H1 (cell line): ENCODE results near the gene TMEM108. TPM values are rescaled to one million over a fixed set of nuclear protein-coding genes. Genes with fewer than 3 reads are reported as not detected.

Experiments
- CTCF ChIA-PET: fragments of 300-600 bp; sonication (Branson Sonifier 250); formaldehyde crosslinking; loops from one replicate; lab custom pipeline; 2021; ENCODE audit not compliant: partially characterized antibody; lab: Charles Lee
- POLR2A ChIA-PET: fragments of 300-600 bp; sonication (Branson Sonifier 250); formaldehyde crosslinking; loops from one replicate; lab custom pipeline; 2021; ENCODE audit warnings: inconsistent platforms; ENCODE audit not compliant: partially characterized antibody; lab: Charles Lee
- DNase-seq, 2 experiments: peaks; one replicate each; pipeline versions ENCODE4 v3.0.0 to v3.0.0-alpha.2; 2010 to 2022; ENCODE audit warnings: low spot score in 2 of 2, low read depth in 1 of 2, mixed read lengths in 1 of 2
- FAIRE-seq: peaks from 2 replicates; lab custom pipeline; 2011; peaks lifted over from hg19 to GRCh38; lab: Jason Lieb, UNC
- H2AFZ ChIP-seq: 2 replicates; pipeline ENCODE4 v1.8.1; 2012; ENCODE audit warnings: low read length, inconsistent platforms
- H2AK5ac ChIP-seq: 2 replicates; pipeline ENCODE4 v1.6.1; 2013; ENCODE audit warnings: low read depth, low read length
- H2BK120ac ChIP-seq: replicated peaks from 2 replicates; pipeline ENCODE3; 2013; ENCODE audit warnings: low read depth, low read length, inconsistent platforms
- H2BK12ac ChIP-seq: 2 replicates; pipeline ENCODE4 v1.6.1; 2013; ENCODE audit warnings: low read depth, low read length
- H2BK15ac ChIP-seq: 2 replicates; pipeline ENCODE4 v1.6.1; 2013; ENCODE audit warnings: low read length
- H2BK20ac ChIP-seq: 2 replicates; pipeline ENCODE4 v1.6.1; 2013; ENCODE audit warnings: low read length
- H2BK5ac ChIP-seq: 2 replicates; pipeline ENCODE4 v1.6.1; 2013; ENCODE audit warnings: low read depth, low read length
- H3K14ac ChIP-seq: 2 replicates; pipeline ENCODE4 v1.6.1; 2013; ENCODE audit warnings: inconsistent platforms; ENCODE audit not compliant: insufficient read length
- H3K18ac ChIP-seq: 2 replicates; pipeline ENCODE4 v1.6.1; 2013; ENCODE audit warnings: low read length; ENCODE audit errors: extremely low read depth
- H3K23ac ChIP-seq: 2 replicates; pipeline ENCODE4 v1.6.1; 2013; ENCODE audit warnings: inconsistent platforms; ENCODE audit not compliant: insufficient read length
- H3K23me2 ChIP-seq: 2 replicates; pipeline ENCODE4 v1.6.1; 2013; ENCODE audit warnings: low read depth, low read length
- H3K27ac ChIP-seq: 2 replicates; pipeline ENCODE4 v1.6.1; 2011; ENCODE audit warnings: low read depth, low read length, inconsistent platforms
- H3K27me3 ChIP-seq, 4 experiments: replicated peaks in 1 of 4; 1 replicate in 1 of 4; 2 replicates in 3 of 4; pipeline versions ENCODE4 v1.6.1 to v1.8.1; 2011 to 2013; ENCODE audit warnings: low read length in 3 of 4, mild to moderate bottlenecking in 3 of 4, inconsistent platforms in 2 of 4, mixed read lengths in 2 of 4, moderate library complexity in 1 of 4; ENCODE audit not compliant: control insufficient read depth in 3 of 4, insufficient read depth in 3 of 4; ENCODE audit errors: extremely low read depth in 1 of 4
- H3K36me3 ChIP-seq, 4 experiments: 2 replicates each; pipeline versions ENCODE4 v1.6.1 to v1.8.1; 2011 to 2013; ENCODE audit warnings: mild to moderate bottlenecking in 4 of 4, low read length in 3 of 4, moderate library complexity in 2 of 4, control low read depth in 1 of 4, inconsistent platforms in 1 of 4; ENCODE audit not compliant: insufficient read depth in 4 of 4, control insufficient read depth in 2 of 4
- H3K4ac ChIP-seq: replicated peaks from 2 replicates; pipeline ENCODE3; 2013; ENCODE audit warnings: low read length, low read depth, mixed read lengths, inconsistent platforms; ENCODE audit not compliant: insufficient read length
- H3K4me1 ChIP-seq, 4 experiments: replicated peaks in 1 of 4; 1 replicate in 1 of 4; 2 replicates in 3 of 4; pipeline versions ENCODE4 v1.6.1 to v1.8.1; 2011 to 2013; ENCODE audit warnings: low read length in 3 of 4, inconsistent platforms in 2 of 4, mixed read lengths in 1 of 4; ENCODE audit not compliant: insufficient read depth in 4 of 4, control insufficient read depth in 3 of 4
- H3K4me2 ChIP-seq, 2 experiments: 2 replicates each; pipeline versions ENCODE4 v1.6.1 to v1.8.1; 2011 to 2013; ENCODE audit warnings: low read depth in 2 of 2, low read length in 2 of 2, control low read depth in 1 of 2, inconsistent platforms in 1 of 2, mild to moderate bottlenecking in 1 of 2; ENCODE audit not compliant: insufficient read depth in 1 of 2
- H3K4me3 ChIP-seq, 4 experiments: fragments of 200-600, 300-600 bp in 1 of 4; sonication (generic), shearing (Covaris generic), sonication (Bioruptor Twin) in 1 of 4; 2 replicates each; pipeline versions ENCODE4 v1.5.1 to v1.8.1; 2011 to 2016; ENCODE audit warnings: low read length in 4 of 4, low read depth in 3 of 4, control low read depth in 2 of 4, inconsistent platforms in 2 of 4, mild to moderate bottlenecking in 2 of 4, mixed read lengths in 1 of 4, moderate library complexity in 1 of 4; ENCODE audit not compliant: insufficient read depth in 2 of 4; ENCODE audit errors: extremely low read depth in 1 of 4
- H3K56ac ChIP-seq: replicated peaks from 2 replicates; pipeline ENCODE3; 2013; ENCODE audit warnings: low read depth, mild to moderate bottlenecking, mixed read lengths, low read length, inconsistent platforms; ENCODE audit not compliant: insufficient read length
- H3K79me1 ChIP-seq: 2 replicates; pipeline ENCODE4 v1.6.1; 2013; ENCODE audit warnings: low read depth, low read length, control low read depth
- H3K79me2 ChIP-seq, 2 experiments: 2 replicates each; pipeline versions ENCODE4 v1.6.1 to v1.8.1; 2012 to 2013; ENCODE audit warnings: low read length in 2 of 2, mild to moderate bottlenecking in 2 of 2, inconsistent platforms in 1 of 2; ENCODE audit not compliant: insufficient read depth in 2 of 2, control insufficient read depth in 1 of 2
- H3K9ac ChIP-seq, 4 experiments: replicated peaks in 1 of 4; 1 replicate in 1 of 4; 2 replicates in 3 of 4; pipeline versions ENCODE4 v1.6.1 to v1.8.1; 2011 to 2013; ENCODE audit warnings: low read depth in 3 of 4, low read length in 3 of 4, control low read depth in 2 of 4, mild to moderate bottlenecking in 2 of 4, moderate library complexity in 2 of 4, inconsistent platforms in 1 of 4; ENCODE audit errors: extremely low read depth in 1 of 4
- H3K9me3 ChIP-seq, 2 experiments: 2 replicates each; pipeline versions ENCODE4 v1.6.1 to v1.8.1; 2012 to 2013; ENCODE audit warnings: mild to moderate bottlenecking in 2 of 2, moderate library complexity in 2 of 2, control low read depth in 1 of 2, inconsistent platforms in 1 of 2, low read depth in 1 of 2, low read length in 1 of 2, mixed read lengths in 1 of 2; ENCODE audit not compliant: insufficient read depth in 2 of 2
- H4K20me1 ChIP-seq, 2 experiments: replicated peaks in 1 of 2; 2 replicates each; pipeline versions ENCODE3 to v1.8.1; 2011 to 2013; ENCODE audit warnings: inconsistent platforms in 2 of 2, low read length in 2 of 2, mild to moderate bottlenecking in 1 of 2; ENCODE audit not compliant: insufficient read depth in 2 of 2, control insufficient read depth in 1 of 2
- H4K5ac ChIP-seq: 2 replicates; pipeline ENCODE4 v1.6.1; 2013; ENCODE audit warnings: low read length, low read depth, mixed read lengths, inconsistent platforms; ENCODE audit not compliant: insufficient read length
- H4K8ac ChIP-seq: 2 replicates; pipeline ENCODE4 v1.8.0; 2013; ENCODE audit warnings: mild to moderate bottlenecking, moderate library complexity, low read length, inconsistent platforms; ENCODE audit not compliant: insufficient read depth; ENCODE audit errors: extremely low read depth
- H4K91ac ChIP-seq: replicated peaks from 2 replicates; pipeline ENCODE3; 2013; ENCODE audit warnings: low read length, mixed read lengths, inconsistent platforms; ENCODE audit not compliant: insufficient read length
- CTCF ChIP-seq, 3 experiments: IDR thresholded peaks; 1 replicate in 2 of 3; 2 replicates in 1 of 3; pipeline versions ENCODE4 v1.5.1 to v1.6.1; 2011; ENCODE audit warnings: low read length in 3 of 3, mild to moderate bottlenecking in 3 of 3, inconsistent platforms in 2 of 3, low read depth in 1 of 3, moderate library complexity in 1 of 3; ENCODE audit not compliant: insufficient read depth in 1 of 3; ENCODE audit errors: control extremely low read depth in 1 of 3
- MAX ChIP-seq: IDR thresholded peaks from 2 replicates; pipeline ENCODE4 v1.6.1; 2012; ENCODE audit warnings: inconsistent platforms
- RFX5 ChIP-seq: IDR thresholded peaks from 2 replicates; pipeline ENCODE4 v1.6.1; 2011; ENCODE audit warnings: low read depth, low read length, improper control_type of control experiment, borderline replicate concordance
- USF2 ChIP-seq: IDR thresholded peaks from 2 replicates; pipeline ENCODE4 v1.6.1; 2011; ENCODE audit warnings: low read length, improper control_type of control experiment
- WGBS, 2 experiments: shearing (Covaris generic) in 1 of 2; methylation state at CpG; one replicate each; pipeline versions ENCODE4 v1.1.6 to v1.1.7; 2013 to 2015; ENCODE audit warnings: low lambda C conversion rate in 2 of 2, mixed read lengths in 2 of 2, inconsistent platforms in 1 of 2, low coverage in 1 of 2, missing lambda C conversion rate in 1 of 2; ENCODE audit not compliant: insufficient replicate concordance in 2 of 2, insufficient coverage in 1 of 2, insufficient read length in 1 of 2; ENCODE audit errors: extremely low coverage in 1 of 2, missing lambda C conversion rate in 1 of 2; 5-methylcytosine and 5-hydroxymethylcytosine counted together
- polyA plus RNA-seq, 7 experiments: library from polyadenylated mRNA; depleted of rRNA in 3 of 7; stranded (reverse) in 5 of 7; unstranded in 2 of 7; fragments of >200 nt in 5 of 7; fragments of 200-250 nt in 2 of 7; gene quantifications; 1 replicate in 5 of 7; 2 replicates in 1 of 7; 4 replicates in 1 of 7; pipeline versions ENCODE4 v1.2.1 to v1.2.3, GENCODE V29; 2011 to 2013; ENCODE audit warnings: missing spikeins in 2 of 7, mixed read lengths in 2 of 7
- total RNA-seq: library from RNA; stranded (reverse); fragmentation: NEBNext Ultra II Directional; extraction: Animal tissue kit (Norgen Biotek cat#: 25700); gene quantifications from 2 replicates; pipeline ENCODE4 v1.2.1, GENCODE V29; 2021

TMEM108 gene
- total and polyA plus RNA-seq, 2 of the 8 experiments (the other 6 are each of a cell fraction or from before 2014, with no cell fraction given): 14.3 to 16.2 TPM

- no peak overlapping the region for H2BK20ac ChIP-seq
- peaks cover 0 to 42% of the 10 kb centered on the region in 2 experiments; a peak in 2 of 4 replicates for H3K79me2 ChIP-seq
- no peak overlapping the region for H4K5ac ChIP-seq
- H2AK5ac ChIP-seq: no peak overlapping the region
- no peak overlapping the region for H3K4me2 ChIP-seq
- H3K9ac ChIP-seq: no peak overlapping the region
- no peak overlapping the region; the same call in 1 of the 2 replicates for H3K18ac ChIP-seq
- H3K9me3 ChIP-seq: no peaks in the 10 kb centered on the region
- H3K27me3 ChIP-seq: no peaks in the 10 kb centered on the region
- DNase-seq (no peak), FAIRE-seq (no peak)
- no peak overlapping the region for H3K14ac ChIP-seq
- no peak overlapping the region for H2BK5ac ChIP-seq
- no peak overlapping the region for H4K91ac ChIP-seq
- peaks cover 0 to 7% (median 5%) of the 10 kb centered on the region in 4 experiments; a peak in 4 of 7 replicates for H3K4me1 ChIP-seq
- H2BK120ac ChIP-seq: no peak overlapping the region
- H3K23ac ChIP-seq: no peak overlapping the region
- no peaks in the 10 kb centered on the region for H3K36me3 ChIP-seq
- H4K20me1 ChIP-seq: no peaks in the 10 kb centered on the region
- no peak overlapping the region for H3K56ac ChIP-seq
- no peak overlapping the region for H4K8ac ChIP-seq
- no peak for TF ChIP-seq RFX5
- TF ChIP-seq USF2: no peak
- TF ChIP-seq MAX: no peak
- no peak for TF ChIP-seq CTCF (IDR thresholded peaks at IDR 0.05; ENCODE audit: control extremely low read depth in 1 of 3, insufficient read depth in 1 of 3, low read depth in 1 of 3, low read length in 3 of 3)
- no peak overlapping the region for H3K4me3 ChIP-seq
- no peak overlapping the region for H3K27ac ChIP-seq
- H3K23me2 ChIP-seq: no peaks in the 10 kb centered on the region
- no peak overlapping the region for H2AFZ ChIP-seq
- ChIA-PET POLR2A (no interaction called here), CTCF (interaction anchor here (2.0 kb wide), 1 partner anchor 14 kb away, joined by 10 read pairs; no protein-coding TSS in a partner anchor)
- H3K79me1 ChIP-seq: no peaks in the 10 kb centered on the region
- 81% methylated on average over 1 of the region's 1 CpG; no CpG with 5 or more reads in 1 of the 2 experiments for WGBS, 2 experiments
- H2BK12ac ChIP-seq: no peak overlapping the region
- H3K4ac ChIP-seq: no peak overlapping the region
- H2BK15ac ChIP-seq: 0 out of 2 replicates have a peak overlapping the region, but pooled peaks have one; percentile 34
These were observed 17.1 kb downstream of the TMEM108 start for GRCh38 chr3:133055339-133055738.
